Epithelial cell of esophagus (primary cell): ENCODE measurements around the gene GRIK3.

Experiments
- DNase-seq: peaks from one replicate; pipeline ENCODE4 v3.0.0; 2010; ENCODE audit warnings: low read depth
- H3K4me3 ChIP-seq: 2 replicates; pipeline ENCODE4 v1.5.1; 2011; ENCODE audit warnings: mild to moderate bottlenecking, low read length, control low read depth
- CTCF ChIP-seq: IDR thresholded peaks from 2 replicates; pipeline ENCODE4 v1.5.1; 2011; ENCODE audit warnings: low read depth, mild to moderate bottlenecking, low read length, control low read depth, inconsistent platforms; ENCODE audit not compliant: insufficient read depth; ENCODE audit errors: missing control alignments

GRIK3 gene

GRCh38 chr1:36843906-36844610 is 190.3 kb downstream of the GRIK3 start:
- DNase-seq: no peak
- no peak for TF ChIP-seq CTCF
- no peak overlapping the region for H3K4me3 ChIP-seq

DNA sequence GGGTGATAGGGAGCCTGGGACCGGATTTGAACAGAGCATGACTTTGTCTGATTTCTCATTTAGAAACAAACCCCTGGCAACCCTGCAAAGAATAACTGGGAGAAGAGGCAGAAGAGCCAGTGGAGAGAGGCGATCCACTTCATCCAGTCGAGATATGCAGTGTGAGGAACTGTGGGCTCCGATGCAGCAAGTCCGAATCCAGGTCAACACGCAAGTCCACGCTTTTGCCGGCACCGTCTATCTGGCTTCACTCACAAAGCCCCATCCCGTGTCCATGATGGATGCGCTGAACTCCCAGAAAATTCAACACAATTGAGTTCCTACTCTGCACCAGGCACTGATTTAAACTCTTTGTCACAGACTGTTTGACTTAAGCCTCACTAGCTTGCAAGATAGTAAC is 191.3 kb downstream of the GRIK3 start:
- DNase-seq: no peak
- no peak overlapping the region for H3K4me3 ChIP-seq
- no peak for TF ChIP-seq CTCF

GRCh38 chr1:36842448-36842847 is 191.9 kb downstream of the GRIK3 start:
- no peak for TF ChIP-seq CTCF
- DNase-seq: no peak
- H3K4me3 ChIP-seq: no peak overlapping the region

- no peak for TF ChIP-seq CTCF
- no peak overlapping the region for H3K4me3 ChIP-seq
- DNase-seq: no peak
These were observed 194.8 kb downstream of the GRIK3 start for GRCh38 chr1:36839485-36839884.

- H3K4me3 ChIP-seq: no peak overlapping the region
- TF ChIP-seq CTCF: no peak
These were observed 195.4 kb downstream of the GRIK3 start for GRCh38 chr1:36838888-36839287.

DNA sequence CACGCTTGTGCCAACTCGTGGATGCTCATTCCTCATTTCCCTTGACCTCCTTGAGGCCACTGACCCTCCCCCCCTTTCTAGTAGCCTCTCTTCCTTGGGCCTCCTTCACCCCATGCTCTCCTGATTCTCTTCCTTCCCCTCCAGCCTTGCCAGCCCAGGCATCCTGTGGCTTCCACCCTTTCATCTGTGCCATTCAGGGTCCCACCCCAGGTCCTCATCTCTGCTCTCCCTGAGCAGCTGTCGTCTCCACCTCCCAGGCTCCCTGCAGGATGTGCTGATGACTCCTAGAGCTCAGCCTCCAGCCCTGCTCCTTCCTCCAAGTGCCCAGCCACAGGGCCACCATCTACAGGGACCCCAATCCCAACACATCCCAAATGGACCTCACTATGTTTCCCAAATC is 197.4 kb downstream of the GRIK3 start:
- H3K4me3 ChIP-seq: no peak overlapping the region
- DNase-seq: no peak
- TF ChIP-seq CTCF: no peak

More at GRCh38 chr1:36838888-36839287, 195.4 kb downstream of the GRIK3 start:
- DNase-seq: no peak
